ENCODE results near the gene GALNT15. TPM values are rescaled to one million over a fixed set of nuclear protein-coding genes. Genes with fewer than 3 reads are reported as not detected.

Gene GALNT15
- total and polyA plus RNA-seq, 2 of the 4 experiments (the other 2 are of a cell fraction): 12.8 to 19.7 TPM

- WGBS, 2 experiments (ENCODE audit: extremely low coverage in 2 of 2, insufficient read length in 1 of 2): no CpG with 5 or more reads among the region's 4 CpGs
Measured at GRCh38 chr3:16236030-16236639, 61.7 kb downstream of the GALNT15 start.

More at GRCh38 chr3:16236030-16236639, 61.7 kb downstream of the GALNT15 start:
- H3K4me1 ChIP-seq (ENCODE audit: control insufficient read depth, insufficient read depth, low read length): peaks cover 6% of the 10 kb centered on the region
- peaks cover 8% of the 10 kb centered on the region; the same call in 1 of the 2 replicates for H3K9me1 ChIP-seq (ENCODE audit: insufficient read depth, low read length)
- no peak overlapping the region for H3K14ac ChIP-seq (replicated peaks; ENCODE audit: low read depth, low read length)
- TF ChIP-seq CHD1 (IDR thresholded peaks at IDR 0.05; ENCODE audit: low read depth, low read length) (no peak), ELK1 (IDR thresholded peaks at IDR 0.05; ENCODE audit: borderline replicate concordance, low read depth, low read length) (no peak), MXI1 (IDR thresholded peaks at IDR 0.05; ENCODE audit: borderline replicate concordance, low read depth, low read length) (no peak), CEBPB (IDR thresholded peaks at IDR 0.05; ENCODE audit: low read depth, low read length) (no peak), CTCF (conservative IDR thresholded peaks at IDR 0.05; ENCODE audit: low read depth, low read length) (no peak), SMC3 (IDR thresholded peaks at IDR 0.05; ENCODE audit: low read depth, low read length) (no peak)
- H3K36me3 ChIP-seq (ENCODE audit: control insufficient read depth, insufficient read depth, low read length): no peaks in the 10 kb centered on the region
- ATAC-seq (ENCODE audit: low read depth) (no peak), DNase-seq (no peak)
- H2AFZ ChIP-seq (replicated peaks; ENCODE audit: low read length, poor library complexity): no peak overlapping the region
- no peak overlapping the region for H4K8ac ChIP-seq (ENCODE audit: low read depth in 2 of 2, low read length in 2 of 2)
- no peak overlapping the region for H3K9ac ChIP-seq (ENCODE audit: low read depth, low read length)
- no peak overlapping the region for H3K4me3 ChIP-seq (ENCODE audit: insufficient read depth, low read depth, low read length)
- no peak overlapping the region for H2BK5ac ChIP-seq (ENCODE audit: low read depth, low read length, poor library complexity, severe bottlenecking)
- no peaks in the 10 kb centered on the region for H3K79me1 ChIP-seq (ENCODE audit: low read depth in 1 of 2, low read length in 2 of 2)
- ChIA-PET CTCF (no interaction called here), POLR2A (ENCODE audit: unreplicated experiment) (no interaction called here)
- no peak overlapping the region for H3K56ac ChIP-seq (ENCODE audit: extremely low read depth, insufficient read depth, low read length)
- H2BK120ac ChIP-seq (ENCODE audit: low read depth, low read length): no peak overlapping the region
- no peak overlapping the region for H4K5ac ChIP-seq (ENCODE audit: low read depth, low read length)
- H3K4ac ChIP-seq (ENCODE audit: low read depth, low read length): no peak overlapping the region
- dilution Hi-C loops (cut with HindIII; ENCODE audit: low sequenced_read_pairs, unreplicated experiment) (no loop called here), in situ Hi-C loops (cut with MboI; ENCODE audit: low sequenced_read_pairs) (loop anchor here (25.0 kb wide), 1 partner anchor 599 kb away; no protein-coding TSS in a partner anchor), intact Hi-C loops (cut with micrococcal nuclease) (no loop called here)
- H4K20me1 ChIP-seq (ENCODE audit: insufficient read depth, low read length): no peaks in the 10 kb centered on the region
- no peak overlapping the region for H3K18ac ChIP-seq (ENCODE audit: low read depth, low read length)
- H3K27me3 ChIP-seq (ENCODE audit: control insufficient read depth, insufficient read depth, low read length): no peaks in the 10 kb centered on the region
- no peak overlapping the region for H2BK20ac ChIP-seq (ENCODE audit: low read depth, low read length)
- H3K9me3 ChIP-seq (ENCODE audit: control insufficient read depth, insufficient read depth, low read length): no peaks in the 10 kb centered on the region
- H2AK5ac ChIP-seq (ENCODE audit: low read depth, low read length): no peak overlapping the region
- H3K27ac ChIP-seq (ENCODE audit: insufficient read depth, low read length): no peak overlapping the region
- no peak overlapping the region for H3K4me2 ChIP-seq (ENCODE audit: low read depth, low read length)
- no peak overlapping the region for H4K91ac ChIP-seq (ENCODE audit: insufficient read depth, low read depth, low read length)
- H2BK15ac ChIP-seq (ENCODE audit: low read depth, low read length): no peak overlapping the region
- no TSS peak for BruUV-seq (replicated peaks)
- H3K23ac ChIP-seq (ENCODE audit: low read depth, low read length): no peak overlapping the region
- no peak overlapping the region for H2AK9ac ChIP-seq (replicated peaks; ENCODE audit: low read depth, low read length, poor library complexity)
